Smooth muscle cell (in vitro differentiated cells): ENCODE measurements around the gene RNF26. TPM values are rescaled to one million over a fixed set of nuclear protein-coding genes. Genes with fewer than 3 reads are reported as not detected.

Experiments used
- DNase-seq: peaks from one replicate; lab custom pipeline; 2025; ENCODE audit not compliant: unreplicated experiment; lab: John Stamatoyannopoulos, UW
- H2AFZ ChIP-seq: fragments of 200-600 bp; sonication (generic); 2 replicates; pipeline ENCODE4 v1.6.0; 2016; ENCODE audit warnings: antibody characterized with exemption, low read depth, mild to moderate bottlenecking
- H3F3A ChIP-seq: fragments of 200-600 bp; sonication (generic); 2 replicates; pipeline ENCODE4 v1.6.0; 2017; ENCODE audit warnings: antibody characterized with exemption, low read depth
- H3K27ac ChIP-seq: fragments of 200-600 bp; sonication (generic); 2 replicates; pipeline ENCODE4 v1.5.1; 2016; ENCODE audit warnings: low read depth, mild to moderate bottlenecking
- H3K27me3 ChIP-seq: fragments of 200-600 bp; sonication (generic); 2 replicates; pipeline ENCODE4 v1.6.1; 2016; ENCODE audit warnings: low read depth, mild to moderate bottlenecking
- H3K36me3 ChIP-seq: fragments of 200-600 bp; sonication (generic); 2 replicates; pipeline ENCODE4 v1.5.1; 2016; ENCODE audit warnings: low read depth
- H3K4me1 ChIP-seq: fragments of 200-600 bp; sonication (generic); 2 replicates; pipeline ENCODE4 v1.5.1; 2016; ENCODE audit warnings: low read depth
- H3K4me2 ChIP-seq: fragments of 200-600 bp; sonication (generic); 2 replicates; pipeline ENCODE4 v1.6.0; 2016; ENCODE audit warnings: mild to moderate bottlenecking
- H3K4me3 ChIP-seq: fragments of 200-600 bp; sonication (generic); 2 replicates; pipeline ENCODE4 v1.5.1; 2016; ENCODE audit warnings: mild to moderate bottlenecking
- H3K79me2 ChIP-seq: fragments of 200-600 bp; sonication (generic); 2 replicates; pipeline ENCODE4 v1.6.0; 2016; ENCODE audit warnings: low read depth, mild to moderate bottlenecking
- H3K9ac ChIP-seq: fragments of 200-600 bp; sonication (generic); 2 replicates; pipeline ENCODE4 v1.6.0; 2016; ENCODE audit warnings: low read depth
- H3K9me3 ChIP-seq: fragments of 200-600 bp; sonication (generic); replicated peaks from 2 replicates; pipeline ENCODE4 v1.5.1; 2016; ENCODE audit warnings: low read depth
- H4K20me1 ChIP-seq: fragments of 200-600 bp; sonication (generic); 2 replicates; pipeline ENCODE4 v1.6.0; 2016; ENCODE audit warnings: low read depth
- CTCF ChIP-seq: fragments of 200-600 bp; sonication (generic); IDR thresholded peaks from 2 replicates; pipeline ENCODE4 v1.5.1; 2017; ENCODE audit warnings: borderline replicate concordance, mild to moderate bottlenecking, antibody characterized with exemption; ENCODE audit not compliant: insufficient read depth, poor library complexity, severe bottlenecking
- WGBS: methylation state at CpG from one replicate; pipeline ENCODE4 v1.1.7; 2016; ENCODE audit warnings: low lambda C conversion rate; 5-methylcytosine and 5-hydroxymethylcytosine counted together
- polyA plus RNA-seq: library from polyadenylated mRNA; unstranded; fragments of >200 nt; fragmentation: Nextera tagmentation; extraction: Ambion mirVana; gene quantifications from 2 replicates; pipeline ENCODE4 v1.2.1, GENCODE V29; 2016
- total RNA-seq: library from RNA; depleted of rRNA; stranded (reverse); fragments of >200 nt; gene quantifications from 2 replicates; pipeline ENCODE4 v1.2.3, GENCODE V29; 2014

RNF26 gene
- total and polyA plus RNA-seq, 2 experiments from 2014 or later, result 14.6 to 63.1 TPM

- no peak overlapping the region for H2AFZ ChIP-seq
These were observed 40.5 kb downstream of the RNF26 start for GRCh38 chr11:119374632-119375336.

DNA sequence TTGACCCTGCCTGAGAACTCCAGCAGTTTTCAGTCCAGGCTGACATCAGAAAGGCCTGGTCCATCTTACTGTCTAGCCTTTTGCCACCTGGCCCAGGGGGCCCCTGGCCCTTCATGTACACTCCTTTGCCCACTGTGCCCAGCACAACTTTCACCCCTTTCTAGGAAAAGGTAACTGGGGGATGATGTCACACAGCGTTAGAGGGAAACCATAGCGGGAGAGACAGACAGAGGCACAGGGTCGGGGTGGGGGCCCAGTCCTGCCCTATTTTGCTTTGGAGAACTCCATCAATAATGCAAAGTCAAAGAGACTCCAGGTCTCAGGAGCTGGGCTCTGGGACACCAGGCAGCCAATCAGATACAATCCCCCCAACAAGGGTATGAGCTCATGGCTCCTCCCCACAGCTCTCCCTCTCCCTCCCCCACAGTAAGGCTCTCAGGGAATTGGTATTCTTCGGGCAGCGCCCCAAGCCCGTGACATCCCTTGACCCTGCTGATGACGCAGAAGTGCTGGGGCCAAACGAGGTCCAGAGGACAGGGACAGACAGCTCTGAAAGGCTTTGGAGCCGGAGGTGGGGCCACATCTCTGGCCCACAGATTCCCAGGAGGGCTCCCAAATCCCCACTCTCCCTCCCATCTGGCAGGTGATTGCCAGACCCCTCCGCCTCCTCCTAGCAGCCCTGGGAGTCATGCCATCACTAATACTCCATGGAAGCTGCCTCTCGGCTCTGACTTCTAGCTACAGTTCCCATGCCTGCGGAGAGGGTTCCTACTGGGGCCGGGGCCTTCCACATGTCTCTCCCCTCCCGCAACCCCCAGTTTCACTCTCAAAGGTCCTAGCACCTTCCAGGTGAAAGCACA is 41.2 kb downstream of the RNF26 start:
- no peaks in the 10 kb centered on the region for H3K36me3 ChIP-seq
- no peak overlapping the region for H3K4me3 ChIP-seq
- peaks cover 44% of the 10 kb centered on the region for H3K4me1 ChIP-seq
- H3K4me2 ChIP-seq, result no peak overlapping the region
- no peak for DNase-seq
- H3K79me2 ChIP-seq, result no peaks in the 10 kb centered on the region
- no peaks in the 10 kb centered on the region for H3F3A ChIP-seq
- H3K9me3 ChIP-seq, result no peaks in the 10 kb centered on the region
- no peak for TF ChIP-seq CTCF
- no peaks in the 10 kb centered on the region for H3K27me3 ChIP-seq
- 79% methylated on average over 14 of the region's 14 CpGs for WGBS
- no peak overlapping the region for H3K9ac ChIP-seq
- no peak overlapping the region for H3K27ac ChIP-seq
- H4K20me1 ChIP-seq, result no peaks in the 10 kb centered on the region
- no peak overlapping the region for H2AFZ ChIP-seq

More at GRCh38 chr11:119374632-119375336, 40.5 kb downstream of the RNF26 start:
- H3F3A ChIP-seq, result no peaks in the 10 kb centered on the region
- H3K9me3 ChIP-seq, result no peaks in the 10 kb centered on the region
- H3K4me3 ChIP-seq, result no peak overlapping the region
- H3K4me2 ChIP-seq, result no peak overlapping the region
- no peak overlapping the region for H3K9ac ChIP-seq
- no peaks in the 10 kb centered on the region for H4K20me1 ChIP-seq
- no peaks in the 10 kb centered on the region for H3K79me2 ChIP-seq
- H3K27ac ChIP-seq, result no peak overlapping the region
- DNase-seq, result no peak
- H3K27me3 ChIP-seq, result no peaks in the 10 kb centered on the region
- peaks cover 40% of the 10 kb centered on the region for H3K4me1 ChIP-seq
- no peak for TF ChIP-seq CTCF
- H3K36me3 ChIP-seq, result no peaks in the 10 kb centered on the region
- 51% methylated on average over 11 of the region's 11 CpGs for WGBS

DNA sequence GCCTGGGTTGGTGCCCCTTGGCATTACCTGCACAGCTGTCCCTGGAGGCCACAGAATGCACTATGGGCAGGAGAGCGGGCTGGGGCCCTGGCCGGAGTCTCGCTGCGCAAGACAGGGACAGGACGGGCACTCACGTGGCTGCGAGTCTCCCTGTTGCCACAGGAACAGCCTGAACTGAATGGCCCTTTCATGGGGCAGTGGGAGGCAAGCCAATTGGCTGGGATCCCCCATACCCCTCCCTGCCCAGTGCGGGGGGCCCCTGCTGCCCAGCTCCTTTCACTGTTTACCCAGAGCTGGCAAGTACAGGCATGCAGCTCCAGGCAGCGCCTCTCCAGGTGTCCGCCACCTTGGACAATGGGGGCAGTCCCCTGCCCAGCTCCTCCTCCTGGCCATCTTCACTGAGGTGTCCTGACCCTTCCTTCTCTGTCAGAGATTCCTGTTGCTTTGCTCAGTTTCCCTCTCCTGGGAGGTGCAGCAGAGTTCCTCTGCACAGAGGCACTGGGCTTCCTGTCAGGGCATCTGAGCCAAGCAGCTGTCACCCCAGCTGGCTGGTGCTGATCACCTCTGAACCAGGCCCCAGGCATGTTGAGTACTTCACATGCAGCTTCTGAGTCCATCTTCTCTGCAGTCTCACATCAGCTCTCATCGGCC is 42.0 kb downstream of the RNF26 start:
- Histone ChIP-seq H3K4me2 (no peak overlapping the region), H3K4me1 (peaks cover 46% of the 10 kb centered on the region), H3K27ac (no peak overlapping the region), H3K27me3 (no peaks in the 10 kb centered on the region), H4K20me1 (no peaks in the 10 kb centered on the region), H3K4me3 (no peak overlapping the region), H2AFZ (no peak overlapping the region), H3K9me3 (no peaks in the 10 kb centered on the region), H3K36me3 (no peaks in the 10 kb centered on the region), H3F3A (no peaks in the 10 kb centered on the region), H3K9ac (no peak overlapping the region), H3K79me2 (no peaks in the 10 kb centered on the region)
- TF ChIP-seq CTCF, result no peak
- WGBS, result 88% methylated on average over 11 of the region's 11 CpGs
- DNase-seq, result no peak
